Amniotic stem cell (primary cell): ENCODE measurements around the gene ITIH5.
A peak's percentile ranks its signal among the peaks of the same experiment; 100 is the strongest.

Experiments used
- DNase-seq: peaks from one replicate; lab custom pipeline; 2025; lab: John Stamatoyannopoulos, UW

Gene ITIH5

DNA sequence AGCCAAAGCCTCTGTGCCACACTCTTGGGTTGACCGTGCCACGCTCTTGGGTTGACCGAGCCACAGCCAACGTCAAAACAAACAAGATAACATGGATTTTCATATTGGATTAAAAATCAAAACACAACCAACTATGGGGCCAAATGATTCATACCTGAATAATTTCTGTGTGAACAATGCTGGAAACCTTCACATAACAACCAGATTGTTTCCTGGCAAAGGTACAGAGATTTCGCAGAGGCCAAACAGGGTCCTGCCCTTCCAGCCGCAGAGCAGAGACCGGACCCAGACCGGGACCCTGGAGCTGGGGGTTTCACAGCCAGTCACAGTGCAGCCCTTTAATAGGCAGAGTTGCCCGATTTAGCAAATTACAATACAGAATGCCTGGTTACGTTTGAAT is 40.5 kb downstream of the ITIH5 start:
- no peak for DNase-seq

DNA sequence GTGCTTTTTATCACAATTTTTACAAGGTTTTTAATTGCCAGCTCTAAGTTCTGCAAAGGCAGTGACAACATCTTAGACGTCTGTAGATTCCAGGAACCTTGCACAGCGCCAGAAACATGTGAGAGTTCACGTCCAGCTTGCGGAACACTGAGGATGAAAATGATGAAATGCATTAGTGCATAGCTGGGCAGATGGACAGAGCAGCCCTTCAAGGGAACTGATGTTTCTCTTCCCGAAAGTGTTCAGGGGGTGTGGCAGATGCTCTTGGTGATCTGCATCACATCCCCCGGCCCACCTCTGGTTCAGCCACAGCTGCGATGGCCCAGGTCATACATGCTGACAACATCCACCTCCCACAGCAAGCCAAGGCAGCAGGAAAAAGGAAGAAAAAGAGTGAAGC is 40.9 kb downstream of the ITIH5 start:
- no peak for DNase-seq

DNA sequence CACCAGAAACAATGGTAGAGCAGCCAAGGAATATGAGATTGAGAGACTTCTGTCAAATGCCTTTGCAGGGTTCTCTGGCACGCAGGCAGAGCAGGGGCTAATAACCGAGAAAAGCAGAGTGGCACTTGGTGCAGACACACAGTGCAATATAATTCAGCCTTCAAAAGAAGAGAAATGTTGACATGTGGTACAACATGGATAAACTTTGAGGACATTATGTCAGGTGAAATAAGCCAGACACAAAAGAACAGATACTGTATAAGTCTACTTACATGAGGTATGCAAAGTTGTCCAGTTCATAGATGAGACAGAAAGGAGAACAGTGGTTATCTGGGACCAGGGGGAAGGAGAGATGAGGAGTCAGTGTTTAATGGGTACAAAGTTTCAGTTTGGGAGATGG is 41.8 kb downstream of the ITIH5 start:
- DNase-seq, result no peak

DNA sequence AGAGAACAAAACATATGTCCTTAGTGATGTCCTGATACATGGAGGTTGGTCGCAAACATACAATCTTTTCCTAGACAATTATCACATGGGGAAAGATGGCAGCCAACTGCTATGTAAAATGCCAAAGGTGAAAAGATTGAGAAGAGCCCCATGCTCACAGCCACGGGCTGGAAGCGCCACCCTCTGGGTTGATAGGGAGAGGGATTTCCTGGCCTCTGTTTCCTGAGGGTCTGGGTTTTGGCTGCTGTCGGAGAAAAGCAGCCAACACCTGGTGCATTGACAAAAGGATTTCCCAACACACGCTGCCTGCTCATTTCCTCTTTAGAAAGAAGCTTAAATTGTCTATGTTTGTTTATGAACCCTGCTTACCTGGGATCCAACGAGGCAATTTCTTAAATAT is 43.8 kb downstream of the ITIH5 start:
- DNase-seq, result no peak

DNA sequence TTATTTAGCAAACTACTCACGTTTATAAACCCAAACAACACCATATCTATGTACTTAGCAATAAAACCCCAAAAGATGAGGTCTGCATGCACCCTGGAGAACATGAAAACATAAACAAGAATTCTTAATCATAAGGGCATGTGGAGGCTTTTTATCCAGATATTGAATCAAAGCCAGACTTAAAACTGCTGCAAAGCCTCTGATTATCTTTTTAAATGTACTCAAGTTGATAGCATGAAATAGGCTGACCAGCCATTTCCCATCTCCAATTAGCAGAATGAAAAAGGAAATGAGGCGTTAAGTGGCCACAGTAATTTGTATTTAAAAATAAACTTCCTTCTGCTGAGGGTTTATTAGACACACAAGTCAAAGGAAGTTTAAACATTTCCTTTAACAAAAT is 48.3 kb downstream of the ITIH5 start:
- no peak for DNase-seq

DNA sequence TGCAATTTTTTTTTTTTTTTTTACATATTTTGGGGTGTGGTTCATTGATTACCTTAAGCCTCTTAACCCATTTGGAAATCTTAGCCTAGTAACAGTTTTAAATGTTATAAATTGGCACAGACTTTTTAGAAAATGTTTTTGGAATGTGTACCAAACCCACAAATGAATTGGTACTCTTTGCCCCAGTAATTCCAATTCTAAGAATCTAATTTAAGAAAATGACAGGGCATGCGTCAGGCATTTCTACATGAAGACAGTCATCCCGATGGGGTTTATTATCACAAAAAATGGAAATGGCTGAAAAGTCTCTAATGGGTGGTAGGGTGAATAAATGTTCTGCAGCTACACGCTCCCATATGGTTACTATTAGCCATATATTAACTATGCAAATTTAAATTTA is 54.9 kb downstream of the ITIH5 start:
- DNase-seq, result no peak

DNA sequence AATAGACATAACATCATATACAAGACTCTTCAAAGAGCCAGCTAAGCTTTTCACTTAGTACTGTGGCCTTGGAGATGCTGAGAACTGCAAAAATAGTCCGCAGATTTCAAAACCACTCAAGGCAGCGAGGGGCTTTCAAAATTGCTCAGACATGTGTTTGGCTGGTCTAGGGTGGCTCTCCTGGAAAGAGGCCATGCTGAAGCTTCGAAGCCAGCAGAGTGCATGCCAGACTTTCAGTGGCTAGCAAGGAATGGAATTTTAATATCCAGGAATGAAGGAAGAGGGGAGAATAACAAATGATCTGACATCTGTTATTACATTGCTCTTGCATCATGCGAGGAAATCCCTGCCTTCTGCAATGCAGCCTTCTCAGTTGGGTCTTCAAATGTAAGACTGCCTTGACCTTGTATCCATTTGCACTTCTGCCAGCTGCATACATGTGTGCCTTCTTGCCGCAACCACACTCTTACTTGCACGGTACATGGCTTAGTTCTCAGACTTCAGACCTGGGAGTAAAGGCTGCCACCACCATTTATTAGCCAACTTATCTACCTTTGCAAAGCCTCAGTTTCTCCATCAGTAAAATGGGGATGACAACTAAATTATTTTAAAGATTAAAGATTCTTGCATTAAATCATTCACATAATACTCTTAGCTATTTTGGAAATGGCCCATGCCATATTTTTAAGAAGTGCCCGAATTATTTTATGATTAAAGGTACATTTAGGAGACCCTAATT is 55.9 kb downstream of the ITIH5 start:
- DNase-seq, result peak; percentile 11

DNA sequence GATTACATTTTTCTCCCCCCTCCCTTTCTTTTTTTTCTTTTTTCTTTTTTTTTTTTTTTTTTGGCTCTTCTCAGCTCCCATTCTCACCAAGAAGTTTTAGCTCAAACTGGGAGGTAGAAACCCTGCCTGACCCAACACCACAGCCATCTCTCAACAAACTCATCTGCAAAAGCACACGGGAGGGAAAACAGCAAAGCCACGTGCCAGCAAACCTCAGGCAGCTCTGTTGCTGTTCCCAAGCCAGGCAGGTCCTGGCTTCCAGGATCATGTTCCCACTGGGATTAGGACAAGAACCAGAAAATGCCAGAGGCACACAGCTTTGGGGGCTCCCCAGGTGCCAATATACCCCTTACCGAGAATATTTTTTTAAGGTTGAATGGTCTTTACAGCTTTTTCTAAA is 56.7 kb downstream of the ITIH5 start:
- DNase-seq, result no peak

DNA sequence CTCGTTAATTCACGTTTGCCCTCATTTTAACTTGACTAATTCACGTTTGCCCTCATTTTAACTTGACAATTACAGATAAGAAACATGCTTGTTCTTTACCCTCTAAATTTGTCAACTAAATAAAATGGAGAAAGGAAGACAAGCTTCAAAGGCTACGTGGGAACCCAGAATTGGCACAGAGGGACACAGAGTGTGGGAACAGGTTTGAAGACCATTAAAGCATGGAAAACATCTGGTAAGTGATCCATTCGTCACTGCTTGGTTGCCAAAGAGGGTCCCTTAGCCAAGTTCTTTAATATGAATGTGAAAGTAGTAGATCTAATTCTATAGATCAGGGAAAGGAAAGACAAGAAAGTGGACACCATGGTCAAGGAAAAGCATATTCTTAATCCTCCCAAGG is 57.2 kb downstream of the ITIH5 start:
- no peak for DNase-seq

DNA sequence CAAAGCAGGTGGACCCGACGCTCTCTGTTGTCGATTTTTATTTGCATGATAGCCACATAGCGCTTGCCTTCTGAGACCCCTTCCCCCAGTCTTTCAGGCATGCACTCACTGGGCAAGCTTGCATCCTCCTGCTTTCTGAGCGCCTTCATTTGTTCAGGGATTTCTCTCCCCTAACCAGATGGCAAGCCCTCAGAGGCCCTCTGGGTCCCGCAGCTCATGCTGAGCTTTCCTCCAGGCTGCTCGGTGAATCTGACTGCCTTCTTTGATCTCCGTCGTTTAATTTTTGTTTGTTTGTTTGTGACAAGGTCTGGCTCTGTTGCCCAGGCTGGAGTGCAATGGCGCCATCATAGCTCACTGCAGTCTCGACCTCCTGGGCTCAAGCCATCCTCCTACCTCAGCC is 58.8 kb downstream of the ITIH5 start:
- no peak for DNase-seq

DNA sequence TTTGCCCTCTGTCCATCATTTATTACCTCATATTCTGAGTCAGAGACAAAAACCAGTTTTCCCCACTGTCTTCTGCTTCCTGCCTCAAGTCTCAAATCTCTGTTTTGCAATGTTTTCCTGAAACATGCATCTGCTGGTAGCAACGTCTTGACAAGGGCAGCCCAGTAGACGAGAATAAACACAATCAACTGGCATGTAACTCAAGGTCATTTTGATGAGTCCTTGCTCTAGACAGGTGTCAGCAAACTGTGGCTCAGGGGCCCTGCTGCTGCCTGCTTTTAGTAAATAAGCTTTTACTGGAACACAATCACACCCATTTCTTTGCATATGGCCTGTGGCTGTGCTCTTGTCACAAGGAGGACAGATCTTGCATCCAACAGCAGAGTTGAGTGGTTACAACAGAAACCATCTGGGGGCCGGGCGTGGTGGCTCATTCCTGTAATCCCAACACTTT is 59.8 kb downstream of the ITIH5 start:
- DNase-seq, result no peak

DNA sequence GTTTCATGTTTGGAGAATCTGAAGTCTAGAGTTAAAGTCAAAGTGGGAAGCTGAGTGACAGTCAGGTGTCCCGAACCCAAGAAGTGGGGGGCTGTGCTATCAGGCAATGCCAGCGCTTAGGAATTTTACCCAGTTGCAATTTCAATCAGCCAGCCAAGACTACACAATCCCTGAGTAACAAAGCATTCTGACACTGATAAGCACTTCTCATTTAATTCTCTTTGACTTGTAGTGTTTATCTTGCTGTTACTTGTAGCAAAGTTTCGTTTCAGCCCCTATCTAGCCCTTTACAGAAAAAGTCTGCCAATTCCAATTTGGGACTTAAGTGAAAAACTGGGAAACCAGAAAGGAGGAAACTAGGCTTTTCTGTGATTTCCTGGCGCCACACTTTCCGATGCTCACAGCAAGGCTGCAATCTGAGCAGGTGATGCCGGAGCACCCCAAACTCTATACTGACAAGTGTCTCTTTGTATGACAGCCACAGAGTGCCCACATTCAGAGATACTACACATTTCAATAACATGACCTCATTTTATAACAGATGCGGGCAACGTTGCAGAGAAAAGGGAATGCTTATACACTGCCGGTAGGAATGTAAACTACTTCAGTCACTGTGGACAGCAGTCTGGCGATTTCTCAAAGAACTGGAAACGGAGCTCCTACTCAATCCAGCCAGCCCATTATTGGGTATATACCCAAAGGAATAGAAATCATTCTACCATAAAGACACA is 61.0 kb downstream of the ITIH5 start:
- DNase-seq, result no peak

DNA sequence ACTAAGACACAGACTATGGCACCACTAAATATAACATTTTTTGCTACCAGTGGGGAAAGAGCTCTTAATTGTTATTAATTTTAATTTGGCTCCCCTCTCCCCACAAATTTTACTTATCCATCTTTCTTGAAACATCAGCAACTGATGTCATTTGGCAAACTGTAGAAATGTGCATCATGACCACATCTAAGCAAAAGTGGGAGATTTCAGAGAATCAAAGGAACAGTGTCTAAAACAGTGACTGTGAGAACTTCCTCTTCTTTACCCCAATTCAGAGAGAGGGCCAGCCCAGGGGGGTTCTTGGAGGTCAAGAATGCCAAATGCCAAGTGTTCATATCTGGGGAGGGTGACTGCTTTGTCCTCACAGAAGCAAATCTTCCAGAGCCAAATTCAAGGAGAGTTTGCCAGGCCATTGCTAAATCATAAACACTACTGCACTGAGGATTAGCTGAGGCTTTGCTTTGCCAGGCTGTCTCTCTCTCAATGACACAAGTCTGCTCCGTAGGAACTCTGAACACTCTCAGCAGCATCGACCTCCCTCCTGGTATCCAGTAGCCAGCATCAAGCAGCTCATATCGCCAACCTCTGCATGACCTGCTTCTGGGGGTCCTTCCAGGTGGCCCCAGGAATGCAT is 65.6 kb downstream of the ITIH5 start:
- no peak for DNase-seq

DNA sequence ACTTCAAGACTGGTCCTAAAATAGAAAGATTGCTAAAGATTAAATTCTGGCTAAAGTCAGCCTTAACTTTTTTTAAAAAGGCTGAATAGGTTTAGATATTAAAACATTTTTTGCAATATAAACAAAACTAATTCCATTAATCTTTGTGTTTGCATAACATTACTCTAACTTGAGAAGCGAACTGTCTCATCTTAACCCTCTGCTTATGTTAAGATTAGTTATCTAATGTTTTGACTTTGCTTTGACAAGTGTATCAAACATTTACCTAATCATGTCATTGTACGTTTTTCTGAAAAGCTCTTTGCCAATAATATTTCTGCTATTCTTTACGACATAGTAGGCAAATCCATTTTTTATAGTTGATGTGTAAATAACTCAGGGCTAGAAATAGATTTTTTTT is 68.0 kb downstream of the ITIH5 start:
- DNase-seq, result no peak

DNA sequence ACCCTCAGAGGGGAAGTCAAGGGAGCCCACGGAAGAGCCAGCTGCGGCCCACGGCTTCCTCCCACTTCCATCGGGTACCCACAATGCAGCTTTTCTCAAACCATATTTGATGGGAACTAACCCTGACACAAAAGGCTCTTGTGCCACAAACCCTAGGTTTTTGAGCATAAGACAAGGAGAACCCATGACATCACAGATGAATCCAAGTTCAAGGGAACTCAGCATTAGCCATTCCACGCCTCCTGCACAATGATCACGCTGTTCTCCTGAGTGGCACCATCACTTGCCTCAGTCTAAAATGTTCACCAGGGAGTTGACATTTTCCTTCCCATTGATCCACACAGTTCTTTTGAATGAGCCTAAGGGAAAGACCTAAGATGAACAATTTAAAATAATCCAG is 70.4 kb downstream of the ITIH5 start:
- DNase-seq, result no peak

DNA sequence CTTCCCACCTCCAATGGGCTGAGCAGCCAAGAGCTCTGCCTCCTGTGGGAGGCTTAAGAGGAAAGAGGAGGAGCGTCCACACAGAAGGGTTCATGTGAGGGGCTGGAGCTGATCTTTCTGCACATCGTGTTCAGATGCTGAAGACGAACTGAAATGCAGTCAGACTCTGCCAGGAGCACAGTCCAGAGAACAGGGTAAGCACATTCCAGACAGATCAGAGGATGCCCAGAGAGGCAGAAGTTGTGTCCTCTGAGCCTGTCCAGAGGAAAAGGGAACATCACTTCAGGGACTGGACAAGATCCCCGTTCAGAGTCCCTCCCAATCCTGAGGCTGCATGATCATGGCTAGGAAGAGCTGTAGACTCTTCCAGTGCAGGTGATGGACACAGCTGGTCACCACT is 72.9 kb downstream of the ITIH5 start:
- DNase-seq, result no peak

DNA sequence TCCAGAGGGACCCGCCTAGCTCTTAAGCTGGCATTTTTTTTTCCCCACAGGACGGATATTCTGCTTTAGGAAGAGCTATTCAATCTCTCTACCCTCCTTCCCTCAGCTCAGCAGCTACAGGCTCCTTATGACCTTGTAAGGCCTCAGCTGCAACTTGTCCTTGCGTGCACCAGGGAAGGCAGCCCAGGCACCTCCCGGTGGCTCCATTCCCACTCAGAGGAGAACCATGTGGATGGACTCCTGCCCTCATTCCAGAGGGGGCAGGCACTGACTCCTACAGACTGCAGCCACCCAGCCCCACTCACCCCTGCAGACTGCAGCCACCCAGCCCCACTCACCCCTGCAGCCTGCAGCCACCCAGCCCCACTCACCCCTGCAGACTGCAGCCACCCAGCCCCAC is 73.7 kb downstream of the ITIH5 start:
- no peak for DNase-seq

DNA sequence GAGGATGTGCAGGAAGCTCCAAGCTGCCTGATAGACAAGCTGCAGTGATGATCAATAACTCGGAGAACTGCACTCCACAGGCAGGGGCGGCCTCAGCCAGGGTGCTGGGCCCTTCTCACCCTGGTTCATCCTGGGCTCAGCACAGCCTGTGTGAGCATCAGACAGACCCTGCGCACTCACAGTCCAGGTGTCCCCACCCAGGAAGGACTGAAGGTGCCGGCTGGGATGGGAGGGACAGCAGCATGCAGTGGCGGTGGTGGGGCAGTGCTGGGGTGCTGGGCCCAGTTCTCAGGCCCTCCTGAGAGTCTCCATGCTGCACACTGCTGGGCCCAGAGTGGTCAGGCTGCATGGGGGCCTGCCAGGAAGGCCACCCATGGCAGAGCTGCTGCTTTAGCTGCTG is 74.1 kb downstream of the ITIH5 start:
- DNase-seq, result no peak

DNA sequence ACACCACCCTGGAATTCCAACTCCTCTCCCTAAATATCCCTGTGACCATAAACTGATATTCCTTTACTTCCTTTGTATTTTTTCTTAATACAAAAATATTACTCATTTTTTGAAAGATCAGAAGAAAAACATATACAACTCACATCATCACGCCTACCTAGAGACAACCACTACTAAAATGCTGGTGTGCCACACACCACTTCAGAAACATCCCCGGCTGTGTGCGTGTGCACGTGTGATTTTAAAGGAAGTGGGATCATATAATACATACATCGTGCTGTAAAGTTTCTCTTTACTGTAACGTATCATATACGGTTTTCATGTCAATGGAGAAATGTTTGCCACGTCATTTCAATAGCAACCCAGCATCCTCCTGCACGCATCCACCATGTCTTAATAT is 76.5 kb downstream of the ITIH5 start:
- DNase-seq, result no peak

DNA sequence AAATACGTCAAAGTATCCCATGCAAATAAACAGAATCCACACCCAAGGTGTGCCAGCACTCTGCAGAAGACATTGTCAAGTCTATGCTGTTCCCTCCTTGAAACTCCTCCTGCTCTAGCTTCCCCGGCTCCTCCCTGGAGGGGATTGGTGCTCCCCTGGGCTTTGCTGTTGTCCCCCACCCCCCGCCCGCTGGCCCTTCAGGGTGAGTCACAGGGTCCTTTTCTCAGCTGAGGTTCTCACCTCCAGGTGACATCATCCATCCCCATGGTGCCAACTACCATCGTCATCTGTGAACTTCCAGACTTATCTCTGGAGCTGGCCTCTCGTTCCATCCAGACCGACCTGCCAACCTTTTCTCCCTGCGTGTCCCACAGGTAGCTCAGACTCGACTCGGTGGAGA is 77.0 kb downstream of the ITIH5 start:
- no peak for DNase-seq

DNA sequence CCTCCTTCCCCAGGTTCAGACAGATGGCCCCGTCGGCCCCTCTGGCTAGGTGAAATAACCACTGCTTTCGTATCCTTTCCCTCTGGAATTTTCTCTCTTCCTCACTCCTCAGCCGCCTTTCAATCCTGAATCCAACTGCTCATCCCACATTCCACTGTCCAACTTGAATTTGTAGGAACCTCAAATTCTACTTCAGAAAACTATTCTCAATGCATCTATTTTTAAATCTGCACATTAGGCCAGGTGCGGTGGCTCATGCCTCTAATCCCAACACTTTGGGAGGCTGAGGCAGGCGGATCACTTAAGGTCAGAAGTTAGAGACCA is 78.9 kb downstream of the ITIH5 start:
- DNase-seq, result no peak

DNA sequence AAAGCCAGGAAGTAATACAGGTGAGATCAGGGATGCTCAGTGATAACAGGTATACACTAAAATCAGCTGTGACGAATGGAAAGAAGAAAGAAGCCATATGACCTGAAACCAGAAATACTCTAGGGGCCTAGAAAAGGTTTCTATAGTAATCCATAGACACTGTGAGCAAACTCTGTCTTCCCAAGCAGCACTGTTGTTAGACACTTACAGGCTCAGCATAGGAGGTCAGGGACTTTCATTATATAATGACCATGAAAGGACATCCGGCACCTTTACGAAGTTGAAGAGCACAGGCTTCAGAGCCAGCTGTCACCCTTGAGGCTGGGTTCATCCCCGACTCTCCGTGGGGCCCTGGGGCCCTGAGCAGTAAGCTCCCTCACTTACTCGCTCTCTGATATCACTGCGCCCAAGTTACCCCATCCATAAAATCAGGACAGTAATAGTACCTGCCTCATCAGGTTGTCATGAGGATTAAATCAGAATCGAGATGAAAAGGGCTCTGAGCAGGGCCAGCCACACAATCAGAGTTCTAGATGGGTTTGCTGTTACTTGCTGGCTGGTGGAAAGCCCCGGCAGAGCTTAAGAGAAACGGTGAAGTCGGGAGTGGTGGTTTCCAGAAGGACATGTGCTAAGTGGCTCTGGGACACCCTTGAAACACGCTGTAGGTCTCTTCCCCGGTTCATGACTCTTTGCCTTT is 79.5 kb downstream of the ITIH5 start:
- DNase-seq, result no peak

DNA sequence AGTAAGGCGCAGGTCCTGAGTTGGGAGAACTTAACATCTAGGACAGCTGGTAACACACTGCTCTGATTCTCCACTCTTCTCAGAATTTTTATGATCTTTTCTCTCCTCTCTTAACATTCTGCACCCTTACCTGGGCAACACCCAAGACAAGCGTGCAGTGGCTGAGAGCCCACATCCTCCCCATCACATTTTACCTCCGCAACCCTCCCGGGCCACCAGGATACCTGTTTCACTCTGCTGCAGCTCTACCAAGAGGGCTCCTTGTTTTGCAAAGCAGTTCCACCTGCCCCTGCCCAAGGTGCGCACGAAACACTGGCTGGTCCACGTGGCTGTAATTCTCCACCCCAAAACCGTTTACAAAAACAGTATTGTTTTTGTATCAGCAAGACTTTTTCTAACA is 81.5 kb downstream of the ITIH5 start:
- DNase-seq, result no peak
